GM12878 (cell line): Measurements from ENCODE around the gene RYR2. TPM values are rescaled to one million over a fixed set of nuclear protein-coding genes. Genes with fewer than 3 reads are reported as not detected.

Source experiments
- ATAC-seq: fragments of 200-7000 bp; cut with Tn5 transposase; 3 replicates; pipeline ENCODE4 v1.9.1; 2020; ENCODE audit warnings: mild to moderate bottlenecking, moderate library complexity
- BruUV-seq: library from RNA; stranded (reverse); fragments of 400-500 nt; replicated peaks from 2 replicates; lab custom pipeline; 2021; lab: Mats Ljungman, UMichigan
- CTCF ChIA-PET: fragments of 300-600 bp; sonication (Branson Sonifier 250); formaldehyde crosslinking; extraction: SDS; loops from one replicate; lab custom pipeline; 2021; ENCODE audit warnings: inconsistent platforms; lab: Yijun Ruan, JAX
- POLR2A ChIA-PET: fragments of 350-600 bp; formaldehyde crosslinking; extraction: SDS; loops from one replicate; lab custom pipeline; 2021; ENCODE audit warnings: inconsistent platforms; lab: Charles Lee
- RAD21 ChIA-PET: fragments of 300-600 bp; sonication (Branson Sonifier 250); formaldehyde crosslinking; loops from one replicate; lab custom pipeline; 2023; ENCODE audit warnings: antibody characterized with exemption; ENCODE audit not compliant: unreplicated experiment; lab: Charles Lee
- SMC1A ChIA-PET: fragments of 300-600 bp; sonication (Branson Sonifier 250); formaldehyde crosslinking; loops from one replicate; lab custom pipeline; 2023; ENCODE audit not compliant: unreplicated experiment, uncharacterized antibody; lab: Charles Lee
- DNase-seq: peaks from one replicate; pipeline ENCODE4 v3.0.0-alpha.2; 2011; ENCODE audit warnings: low read depth, low spot score
- FAIRE-seq: peaks from 3 replicates; lab custom pipeline; 2011; peaks lifted over from hg19 to GRCh38; lab: Jason Lieb, UNC
- H2AFZ ChIP-seq: 2 replicates; pipeline ENCODE4 v1.6.0; 2011; ENCODE audit warnings: low read depth, low read length, control low read depth; ENCODE audit not compliant: control insufficient read depth
- H3K27ac ChIP-seq: 2 replicates; pipeline ENCODE4 v1.5.1; 2011; ENCODE audit warnings: control low read depth; ENCODE audit not compliant: control insufficient read depth, insufficient read depth
- H3K27me3 ChIP-seq, 2 experiments: replicated peaks in 1 of 2; 2 replicates each; pipeline versions ENCODE4 v1.6.0 to v1.6.1; 2011; ENCODE audit warnings: low read length in 1 of 2; ENCODE audit not compliant: control insufficient read depth in 2 of 2, insufficient read depth in 2 of 2
- H3K36me3 ChIP-seq, 2 experiments: 2 replicates each; pipeline ENCODE4 v1.5.1; 2011; ENCODE audit warnings: low read length in 1 of 2; ENCODE audit not compliant: control insufficient read depth in 2 of 2, insufficient read depth in 2 of 2
- H3K4me1 ChIP-seq: 2 replicates; pipeline ENCODE4 v1.6.1; 2011; ENCODE audit warnings: mild to moderate bottlenecking, low read length, moderate library complexity, mixed read lengths; ENCODE audit not compliant: control insufficient read depth, insufficient read depth
- H3K4me2 ChIP-seq: 2 replicates; pipeline ENCODE4 v1.6.0; 2011; ENCODE audit warnings: control low read depth; ENCODE audit not compliant: control insufficient read depth, insufficient read depth
- H3K4me3 ChIP-seq: fragments of 200-600 bp; sonication (generic); 2 replicates; pipeline ENCODE4 v1.5.1; 2016
- H3K79me2 ChIP-seq: 2 replicates; pipeline ENCODE4 v1.6.0; 2011; ENCODE audit warnings: low read length; ENCODE audit not compliant: control insufficient read depth, insufficient read depth
- H3K9ac ChIP-seq: 2 replicates; pipeline ENCODE4 v1.8.0; 2011; ENCODE audit warnings: low read length, control low read depth, mixed read lengths; ENCODE audit not compliant: control insufficient read depth, insufficient read depth
- H3K9me3 ChIP-seq: replicated peaks from 3 replicates; pipeline ENCODE4 v1.5.1; 2011; ENCODE audit warnings: mild to moderate bottlenecking, low read length; ENCODE audit not compliant: control insufficient read depth, insufficient read depth
- H4K20me1 ChIP-seq: 2 replicates; pipeline ENCODE4 v1.6.0; 2011; ENCODE audit not compliant: control insufficient read depth, insufficient read depth
- ELK1 ChIP-seq: IDR thresholded peaks from 2 replicates; pipeline ENCODE4 v1.6.1; 2012; ENCODE audit warnings: low read depth, low read length, improper control_type of control experiment
- GABPA ChIP-seq: IDR thresholded peaks from 2 replicates; pipeline ENCODE4 v1.6.1; 2014; ENCODE audit warnings: antibody characterized with exemption, low read depth, mild to moderate bottlenecking, inconsistent platforms
- IKZF1 ChIP-seq: fragments of 450-650 bp; conservative IDR thresholded peaks from 2 replicates; pipeline ENCODE4 v1.6.1; 2017; ENCODE audit warnings: antibody characterized with exemption, mild to moderate bottlenecking
- NRF1 ChIP-seq: conservative IDR thresholded peaks from 2 replicates; pipeline ENCODE4 v1.6.1; 2011; ENCODE audit warnings: mild to moderate bottlenecking, low read depth, low read length, improper control_type of control experiment
- RELA ChIP-seq: fragments of 450-650 bp; IDR thresholded peaks from 2 replicates; pipeline ENCODE4 v1.8.0; 2014; ENCODE audit warnings: borderline replicate concordance; ENCODE audit not compliant: partially characterized antibody
- TCF3 ChIP-seq: IDR thresholded peaks from 2 replicates; pipeline ENCODE4 v1.6.1; 2012; ENCODE audit warnings: low read depth, mild to moderate bottlenecking, low read length, borderline replicate concordance; ENCODE audit not compliant: insufficient read depth
- ZNF217 ChIP-seq: fragments of 450-650 bp; IDR thresholded peaks from 2 replicates; pipeline ENCODE4 v1.6.1; 2017; ENCODE audit warnings: antibody characterized with exemption, mild to moderate bottlenecking
- WGBS: methylation state at CpG from one replicate; pipeline ENCODE4 v1.1.6; 2016; ENCODE audit warnings: low lambda C conversion rate; ENCODE audit not compliant: insufficient replicate concordance, insufficient coverage; ENCODE audit errors: missing lambda C conversion rate; 5-methylcytosine and 5-hydroxymethylcytosine counted together
- in situ Hi-C: fragments of 300-500 bp; cut with MboI; formaldehyde crosslinking; loops from 9 replicates; pipeline ENCODE4 v1.14.3; 2018; ENCODE audit warnings: mixed read lengths
- intact Hi-C: fragments of 100-400 bp; cut with micrococcal nuclease; formaldehyde crosslinking; loops from one replicate; pipeline ENCODE4 v1.14.2; 2022; ENCODE audit not compliant: unreplicated experiment
- polyA plus RNA-seq, 11 experiments: library from polyadenylated mRNA; depleted of rRNA in 4 of 11; unstranded in 6 of 11; stranded (reverse) in 5 of 11; fragments of >200 nt; fragmentation: Nextera tagmentation in 4 of 11; fragmentation: Illumina TruSeq in 1 of 11; extraction: Ambion mirVana in 4 of 11; extraction: Trizol in 1 of 11; gene quantifications; 1 replicate in 1 of 11; 2 replicates in 10 of 11; pipeline versions ENCODE4 v1.2.1 to v1.2.3, GENCODE V29; 2011 to 2016; ENCODE audit warnings: inconsistent platforms in 2 of 11, missing spikeins in 2 of 11, low read depth in 1 of 11
- total RNA-seq, 4 experiments: library from RNA; depleted of rRNA in 3 of 4; stranded (reverse); fragments of >200 nt in 3 of 4; fragmentation: Illumina TruSeq in 1 of 4; extraction: Trizol in 1 of 4; gene quantifications; 2 replicates each; pipeline versions ENCODE4 v1.2.1 to v1.2.3, GENCODE V29; 2013 to 2021

RYR2 gene
- total and polyA plus RNA-seq, 10 of the 15 experiments (the other 5 are each of a cell fraction or from before 2014, with no cell fraction given), result 0.01 to 0.04 TPM; not detected in 8

- no peak overlapping the region for H3K4me2 ChIP-seq
- DNase-seq (no peak), FAIRE-seq (no peak), ATAC-seq (no peak)
- no peaks in the 10 kb centered on the region for H4K20me1 ChIP-seq
- TF ChIP-seq ZNF217, result no peak
- TF ChIP-seq GABPA, result no peak
- no peak for TF ChIP-seq NRF1
- TF ChIP-seq IKZF1, result no peak
- no peak for TF ChIP-seq ELK1
- no peak for TF ChIP-seq TCF3
- TF ChIP-seq RELA, result no peak
- no peak overlapping the region for H3K4me3 ChIP-seq
- ChIA-PET SMC1A (no interaction called here), RAD21 (no interaction called here), CTCF (interaction anchor here (0.9 kb wide), 1 partner anchor 140 kb away, joined by 3 read pairs; no protein-coding TSS in a partner anchor), POLR2A (no interaction called here)
- H3K36me3 ChIP-seq, result no peaks in the 10 kb centered on the region
- in situ Hi-C loops, result no loop called here
- H3K79me2 ChIP-seq, result no peaks in the 10 kb centered on the region
- H3K9me3 ChIP-seq, result no peaks in the 10 kb centered on the region
- H2AFZ ChIP-seq, result no peak overlapping the region
- WGBS, result 7% methylated on average over 1 of the region's 1 CpG
- no peak overlapping the region for H3K27ac ChIP-seq
- H3K4me1 ChIP-seq, result no peaks in the 10 kb centered on the region
- intact Hi-C loops, result no loop called here
- BruUV-seq, result no TSS peak
- H3K9ac ChIP-seq, result no peak overlapping the region
- H3K27me3 ChIP-seq, result no peaks in the 10 kb centered on the region
Measured at GRCh38 chr1:237247442-237247841, 205.5 kb downstream of the RYR2 start.
